ENCODE results near the gene PLSCR5. TPM values are rescaled to one million over a fixed set of nuclear protein-coding genes. Genes with fewer than 3 reads are reported as not detected.

Gene PLSCR5
- polyA plus RNA-seq, 3 donors = not detected

GRCh38 chr3:146559388-146559787 is 45.8 kb downstream of the PLSCR5 start:
- no peaks in the 10 kb centered on the region for H3K9me3 ChIP-seq (replicated peaks in 1 of 2; ENCODE audit: control insufficient read depth in 1 of 2, insufficient read depth in 1 of 2, low read length in 2 of 2)
- no peaks in the 10 kb centered on the region for H3K36me3 Mint-ChIP-seq
- no peaks in the 10 kb centered on the region for H3K27me3 ChIP-seq (ENCODE audit: control insufficient read depth in 2 of 2, insufficient read depth in 2 of 2, low read length in 2 of 2)
- peak overlapping the region in 1 of 7 donors; percentile 60 for H3K27ac Mint-ChIP-seq
- no peaks in the 10 kb centered on the region for H3K36me3 ChIP-seq (replicated peaks in 1 of 2; ENCODE audit: control insufficient read depth in 1 of 2, insufficient read depth in 2 of 2, low read length in 2 of 2)
- no peak overlapping the region for H3K27ac ChIP-seq (ENCODE audit: low read depth in 1 of 2, low read length in 2 of 2)
- no peak overlapping the region for H3K4me3 ChIP-seq (replicated peaks in 1 of 3; ENCODE audit: low read depth in 2 of 3, low read length in 3 of 3)
- no peaks in the 10 kb centered on the region for H3K79me2 ChIP-seq (ENCODE audit: insufficient read depth, low read length)
- no peak overlapping the region for H3K4me2 ChIP-seq (replicated peaks; ENCODE audit: extremely low read depth, low read length, poor library complexity, severe bottlenecking)
- peaks cover 23% of the 10 kb centered on the region for H3K4me1 Mint-ChIP-seq
- H3K27me3 Mint-ChIP-seq (ENCODE audit: low read depth in 3 of 3) = peaks cover 0 to 2% (median 0%) of the 10 kb centered on the region in 3 donors
- peaks cover 17 to 24% of the 10 kb centered on the region in 2 donors for H3K4me1 ChIP-seq (ENCODE audit: control insufficient read depth in 1 of 2, insufficient read depth in 2 of 2, low read length in 2 of 2)
- H3K4me3 Mint-ChIP-seq = no peak overlapping the region
- no peaks in the 10 kb centered on the region for H4K20me1 ChIP-seq (ENCODE audit: insufficient read depth, low read length)
- no peak for TF ChIP-seq CTCF (IDR thresholded peaks at IDR 0.05)
- peaks cover 0 to 8% (median 0%) of the 10 kb centered on the region in 7 donors for H3K9me3 Mint-ChIP-seq
- no peak overlapping the region for H3K9ac ChIP-seq (ENCODE audit: insufficient read depth, low read length, poor library complexity, severe bottlenecking)
- WGBS (ENCODE audit: insufficient coverage) = 90% methylated on average over 3 of the region's 3 CpGs
- intact Hi-C loops (cut with micrococcal nuclease) = loop anchor here in 1 of 2 donors (10.0 kb wide), 1 partner anchor 55 kb away; no protein-coding TSS in a partner anchor
- no peak overlapping the region for H2AFZ ChIP-seq (ENCODE audit: insufficient read depth, low read depth, low read length, poor library complexity, severe bottlenecking)
- DNase-seq = no peak

GRCh38 chr3:146558781-146559180 is 46.4 kb downstream of the PLSCR5 start:
- Histone ChIP-seq H4K20me1 (ENCODE audit: insufficient read depth, low read length) (no peaks in the 10 kb centered on the region), H3K4me2 (replicated peaks; ENCODE audit: extremely low read depth, low read length, poor library complexity, severe bottlenecking) (peak overlapping the region; percentile 5), H3K79me2 (ENCODE audit: insufficient read depth, low read length) (no peaks in the 10 kb centered on the region), H3K4me3 (replicated peaks in 1 of 3; ENCODE audit: low read depth in 2 of 3, low read length in 3 of 3) (peak overlapping the region in 1 of 3 experiments; percentile 27), H3K9me3 (replicated peaks in 1 of 2; ENCODE audit: control insufficient read depth in 1 of 2, insufficient read depth in 1 of 2, low read length in 2 of 2) (no peaks in the 10 kb centered on the region), H3K27ac (ENCODE audit: low read depth in 1 of 2, low read length in 2 of 2) (peak overlapping the region in 1 of 2 donors; percentile 24), H3K36me3 (replicated peaks in 1 of 2; ENCODE audit: control insufficient read depth in 1 of 2, insufficient read depth in 2 of 2, low read length in 2 of 2) (no peaks in the 10 kb centered on the region), H2AFZ (ENCODE audit: insufficient read depth, low read depth, low read length, poor library complexity, severe bottlenecking) (no peak overlapping the region), H3K4me1 (ENCODE audit: control insufficient read depth in 1 of 2, insufficient read depth in 2 of 2, low read length in 2 of 2) (peaks cover 23 to 30% of the 10 kb centered on the region in 2 donors), H3K9ac (ENCODE audit: insufficient read depth, low read length, poor library complexity, severe bottlenecking) (no peak overlapping the region), H3K27me3 (ENCODE audit: control insufficient read depth in 2 of 2, insufficient read depth in 2 of 2, low read length in 2 of 2) (no peaks in the 10 kb centered on the region)
- DNase-seq = peak in 2 of 3 donors; percentile 51 to 60
- peaks cover 0 to 2% (median 0%) of the 10 kb centered on the region in 3 donors for H3K27me3 Mint-ChIP-seq (ENCODE audit: low read depth in 3 of 3)
- TF ChIP-seq CTCF (IDR thresholded peaks at IDR 0.05) = no peak
- intact Hi-C loops (cut with micrococcal nuclease) = loop anchor here in 1 of 2 donors (10.0 kb wide), 1 partner anchor 54 kb away; no protein-coding TSS in a partner anchor
- peaks cover 0 to 8% (median 0%) of the 10 kb centered on the region in 7 donors for H3K9me3 Mint-ChIP-seq
- no peak overlapping the region for H3K4me3 Mint-ChIP-seq
- peaks cover 29% of the 10 kb centered on the region for H3K4me1 Mint-ChIP-seq
- peak overlapping the region in 1 of 7 donors; percentile 13 for H3K27ac Mint-ChIP-seq
- no CpG with 5 or more reads among the region's 2 CpGs for WGBS (ENCODE audit: insufficient coverage)
- no peaks in the 10 kb centered on the region for H3K36me3 Mint-ChIP-seq

Measured in CD14-positive monocyte (primary cell).